Smooth muscle cell (in vitro differentiated cells): Measurements from ENCODE around the gene RAC2. TPM values are rescaled to one million over a fixed set of nuclear protein-coding genes. Genes with fewer than 3 reads are reported as not detected.
A peak's percentile ranks its signal among the peaks of the same experiment; 100 is the strongest.

ENCODE experiments used
- DNase-seq: peaks from one replicate; lab custom pipeline; 2025; ENCODE audit not compliant: unreplicated experiment; lab: John Stamatoyannopoulos, UW
- H2AFZ ChIP-seq: fragments of 200-600 bp; sonication (generic); 2 replicates; pipeline ENCODE4 v1.6.0; 2016; ENCODE audit warnings: antibody characterized with exemption, low read depth, mild to moderate bottlenecking
- H3F3A ChIP-seq: fragments of 200-600 bp; sonication (generic); 2 replicates; pipeline ENCODE4 v1.6.0; 2017; ENCODE audit warnings: antibody characterized with exemption, low read depth
- H3K27ac ChIP-seq: fragments of 200-600 bp; sonication (generic); 2 replicates; pipeline ENCODE4 v1.5.1; 2016; ENCODE audit warnings: low read depth, mild to moderate bottlenecking
- H3K27me3 ChIP-seq: fragments of 200-600 bp; sonication (generic); 2 replicates; pipeline ENCODE4 v1.6.1; 2016; ENCODE audit warnings: low read depth, mild to moderate bottlenecking
- H3K36me3 ChIP-seq: fragments of 200-600 bp; sonication (generic); 2 replicates; pipeline ENCODE4 v1.5.1; 2016; ENCODE audit warnings: low read depth
- H3K4me1 ChIP-seq: fragments of 200-600 bp; sonication (generic); 2 replicates; pipeline ENCODE4 v1.5.1; 2016; ENCODE audit warnings: low read depth
- H3K4me2 ChIP-seq: fragments of 200-600 bp; sonication (generic); 2 replicates; pipeline ENCODE4 v1.6.0; 2016; ENCODE audit warnings: mild to moderate bottlenecking
- H3K4me3 ChIP-seq: fragments of 200-600 bp; sonication (generic); 2 replicates; pipeline ENCODE4 v1.5.1; 2016; ENCODE audit warnings: mild to moderate bottlenecking
- H3K79me2 ChIP-seq: fragments of 200-600 bp; sonication (generic); 2 replicates; pipeline ENCODE4 v1.6.0; 2016; ENCODE audit warnings: low read depth, mild to moderate bottlenecking
- H3K9ac ChIP-seq: fragments of 200-600 bp; sonication (generic); 2 replicates; pipeline ENCODE4 v1.6.0; 2016; ENCODE audit warnings: low read depth
- H3K9me3 ChIP-seq: fragments of 200-600 bp; sonication (generic); replicated peaks from 2 replicates; pipeline ENCODE4 v1.5.1; 2016; ENCODE audit warnings: low read depth
- H4K20me1 ChIP-seq: fragments of 200-600 bp; sonication (generic); 2 replicates; pipeline ENCODE4 v1.6.0; 2016; ENCODE audit warnings: low read depth
- WGBS: methylation state at CpG from one replicate; pipeline ENCODE4 v1.1.7; 2016; ENCODE audit warnings: low lambda C conversion rate; 5-methylcytosine and 5-hydroxymethylcytosine counted together
- polyA plus RNA-seq: library from polyadenylated mRNA; unstranded; fragments of >200 nt; fragmentation: Nextera tagmentation; extraction: Ambion mirVana; gene quantifications from 2 replicates; pipeline ENCODE4 v1.2.1, GENCODE V29; 2016
- total RNA-seq: library from RNA; depleted of rRNA; stranded (reverse); fragments of >200 nt; gene quantifications from 2 replicates; pipeline ENCODE4 v1.2.3, GENCODE V29; 2014
- TF ChIP-seq, protein P1 (sequence below): fragments of 200-600 bp; sonication (generic); IDR thresholded peaks from 2 replicates; pipeline ENCODE4 v1.5.1; 2017; ENCODE audit warnings: borderline replicate concordance, mild to moderate bottlenecking, antibody characterized with exemption; ENCODE audit not compliant: insufficient read depth, poor library complexity, severe bottlenecking

RAC2 gene
- total and polyA plus RNA-seq, 2 experiments from 2014 or later: 3.6 to 4.0 TPM

DNA sequence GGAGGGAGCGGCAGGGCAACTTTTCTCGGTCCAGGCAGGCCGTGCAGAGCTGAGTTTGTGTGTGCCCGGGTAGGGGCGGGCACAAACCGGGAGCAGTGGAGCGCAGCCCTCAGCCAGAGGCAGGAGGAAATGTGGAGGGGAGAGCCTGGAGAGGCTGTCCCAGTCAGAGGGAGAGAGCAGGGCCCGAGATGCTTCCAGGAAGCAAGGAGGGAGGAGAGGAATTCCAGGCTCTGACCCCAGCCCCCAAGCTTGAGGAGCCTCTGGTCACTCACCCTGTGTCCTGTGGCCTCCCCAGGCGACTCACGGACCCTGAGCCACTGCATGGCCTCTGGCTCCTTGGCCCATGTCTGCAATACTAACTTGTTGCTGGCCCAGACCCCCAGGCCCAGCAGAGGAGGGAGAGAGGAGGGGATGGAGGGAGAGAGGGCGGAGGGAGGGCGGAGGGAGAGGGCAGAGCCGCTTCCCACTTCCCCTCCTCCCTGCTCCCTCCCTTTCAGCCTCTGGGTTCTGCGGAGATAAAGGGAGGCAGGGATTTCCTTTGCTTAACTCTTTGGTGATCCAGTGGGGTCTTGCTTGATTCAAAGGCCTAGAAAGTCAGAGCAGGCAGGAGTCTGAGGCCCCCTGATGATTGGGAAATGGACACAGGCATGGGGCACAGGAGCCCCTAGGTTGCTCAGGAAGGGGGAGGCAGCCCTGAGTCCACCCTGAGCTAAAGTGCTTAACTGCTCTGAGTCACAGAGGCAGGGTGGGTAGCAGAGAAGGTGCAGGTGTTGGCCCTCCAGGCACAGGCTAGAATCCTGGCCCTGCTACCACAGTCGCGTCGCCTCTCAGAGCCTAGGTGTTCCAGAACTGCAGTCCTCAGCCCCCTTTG lies 55.9 kb downstream of the RAC2 start, which contains the start of gene C1QTNF6:
Gene C1QTNF6 (minus strand): TSS at position 357 of the 871 bp plus-strand sequence. CDS start 34 bp downstream, at position 323.
- H2AFZ ChIP-seq: peak within 1 kb of the TSS; percentile 61
- no peaks in the 10 kb centered on the region for H3K36me3 ChIP-seq
- H3K27me3 ChIP-seq: no peaks in the 10 kb centered on the region
- no peaks in the 10 kb centered on the region for H4K20me1 ChIP-seq
- H3K4me3 ChIP-seq: peak within 1 kb of the TSS; percentile 44
- TF ChIP-seq, protein P1, sequence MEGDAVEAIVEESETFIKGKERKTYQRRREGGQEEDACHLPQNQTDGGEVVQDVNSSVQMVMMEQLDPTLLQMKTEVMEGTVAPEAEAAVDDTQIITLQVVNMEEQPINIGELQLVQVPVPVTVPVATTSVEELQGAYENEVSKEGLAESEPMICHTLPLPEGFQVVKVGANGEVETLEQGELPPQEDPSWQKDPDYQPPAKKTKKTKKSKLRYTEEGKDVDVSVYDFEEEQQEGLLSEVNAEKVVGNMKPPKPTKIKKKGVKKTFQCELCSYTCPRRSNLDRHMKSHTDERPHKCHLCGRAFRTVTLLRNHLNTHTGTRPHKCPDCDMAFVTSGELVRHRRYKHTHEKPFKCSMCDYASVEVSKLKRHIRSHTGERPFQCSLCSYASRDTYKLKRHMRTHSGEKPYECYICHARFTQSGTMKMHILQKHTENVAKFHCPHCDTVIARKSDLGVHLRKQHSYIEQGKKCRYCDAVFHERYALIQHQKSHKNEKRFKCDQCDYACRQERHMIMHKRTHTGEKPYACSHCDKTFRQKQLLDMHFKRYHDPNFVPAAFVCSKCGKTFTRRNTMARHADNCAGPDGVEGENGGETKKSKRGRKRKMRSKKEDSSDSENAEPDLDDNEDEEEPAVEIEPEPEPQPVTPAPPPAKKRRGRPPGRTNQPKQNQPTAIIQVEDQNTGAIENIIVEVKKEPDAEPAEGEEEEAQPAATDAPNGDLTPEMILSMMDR: no peak
- peak within 1 kb of the TSS; percentile 59 for H3K9ac ChIP-seq
- H3K9me3 ChIP-seq: no peaks in the 10 kb centered on the region
- peak within 1 kb of the TSS; percentile 80 for H3K27ac ChIP-seq
- WGBS: 3% methylated on average over 14 of the region's 17 CpGs
- peaks cover 35% of the 10 kb centered on the region for H3K4me1 ChIP-seq
- DNase-seq: peak; percentile 57
- H3F3A ChIP-seq: no peaks in the 10 kb centered on the region
- no peaks in the 10 kb centered on the region for H3K79me2 ChIP-seq
- peak within 1 kb of the TSS; percentile 80 for H3K4me2 ChIP-seq

DNA sequence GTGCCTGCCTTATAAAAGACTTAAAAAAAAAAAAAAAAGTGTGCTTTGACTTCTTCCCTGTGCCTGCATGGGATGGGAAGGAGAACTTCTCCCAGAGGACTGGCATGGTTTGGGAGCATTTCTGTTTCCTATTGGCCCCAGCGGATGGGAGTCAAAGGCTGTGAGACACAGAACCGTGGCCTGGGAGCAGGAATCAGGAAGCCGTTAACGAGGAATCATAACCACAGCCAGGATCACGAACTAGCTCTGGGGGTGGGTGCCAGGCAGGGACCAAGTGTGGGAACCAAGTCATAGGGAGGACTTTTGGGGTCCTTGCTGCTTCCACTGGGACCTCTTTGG lies 56.5 kb downstream of the RAC2 start:
- Histone ChIP-seq H3K36me3 (no peaks in the 10 kb centered on the region), H3K9me3 (no peaks in the 10 kb centered on the region), H3K27ac (peak overlapping the region; percentile 80), H3K79me2 (no peaks in the 10 kb centered on the region), H4K20me1 (no peaks in the 10 kb centered on the region), H3K4me1 (peaks cover 35% of the 10 kb centered on the region), H3K4me3 (peak overlapping the region; percentile 44), H3F3A (no peaks in the 10 kb centered on the region), H3K4me2 (peak overlapping the region; percentile 80), H3K27me3 (no peaks in the 10 kb centered on the region), H3K9ac (peak overlapping the region; percentile 59), H2AFZ (peak overlapping the region; percentile 61)
- 2% methylated on average over 5 of the region's 5 CpGs for WGBS
- DNase-seq: no peak
- TF ChIP-seq, protein P1: no peak

DNA sequence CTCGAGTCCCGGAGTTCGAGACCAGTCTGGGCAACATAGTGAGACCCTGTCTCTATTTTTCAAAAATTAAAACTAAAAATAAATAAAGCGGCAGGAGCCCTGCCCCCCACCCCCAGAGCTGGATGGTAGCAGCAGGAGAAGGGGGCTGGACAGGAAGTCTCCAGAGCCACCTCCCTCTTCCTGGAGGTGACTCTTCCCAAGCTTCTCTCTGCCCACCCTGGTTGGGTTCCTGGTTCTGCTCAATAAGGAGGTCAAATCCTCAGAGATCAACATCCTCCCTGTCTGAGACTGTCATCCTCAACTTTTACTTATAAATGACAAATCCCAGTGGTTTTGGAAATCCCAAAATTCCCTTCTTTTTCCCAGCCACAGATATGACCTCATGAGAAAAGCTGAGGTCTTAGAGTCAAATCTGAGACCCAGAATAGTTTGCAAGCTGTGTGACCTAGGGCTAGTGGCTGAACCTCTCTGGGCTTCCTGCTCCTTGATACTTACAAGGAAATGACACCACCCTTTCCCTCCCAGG lies 57.0 kb downstream of the RAC2 start:
- Histone ChIP-seq H3K27ac (peak overlapping the region; percentile 80), H3K4me2 (peak overlapping the region; percentile 80)

More for the DNA sequence above, 57.0 kb downstream of the RAC2 start:
- H3K9me3 ChIP-seq: no peaks in the 10 kb centered on the region
- H3K4me3 ChIP-seq: peak overlapping the region; percentile 44
- no peaks in the 10 kb centered on the region for H3K79me2 ChIP-seq
- H2AFZ ChIP-seq: no peak overlapping the region
- H3K4me1 ChIP-seq: peaks cover 35% of the 10 kb centered on the region
- TF ChIP-seq, protein P1: no peak
- no peaks in the 10 kb centered on the region for H3F3A ChIP-seq
- H4K20me1 ChIP-seq: no peaks in the 10 kb centered on the region
- DNase-seq: no peak
- no peaks in the 10 kb centered on the region for H3K36me3 ChIP-seq
- H3K9ac ChIP-seq: peak overlapping the region; percentile 59
- no peaks in the 10 kb centered on the region for H3K27me3 ChIP-seq
- WGBS: 75% methylated on average over 4 of the region's 4 CpGs
